HepG2 (cell line): ENCODE measurements around the gene C11orf68. TPM values are rescaled to one million over a fixed set of nuclear protein-coding genes. Genes with fewer than 3 reads are reported as not detected.

Experiments used
- CBX2 ChIP-seq, 2 experiments: fragments of 200-600 bp in 1 of 2; sonication (generic); formaldehyde crosslinking in 1 of 2; IDR thresholded peaks; 2 replicates each; pipeline versions ENCODE4 v1.7.0 to v1.8.1; 2018 to 2022; ENCODE audit warnings: low read depth in 2 of 2, low read length in 1 of 2, mild to moderate bottlenecking in 1 of 2, missing genetic modification reagents in 1 of 2
- E2F1 ChIP-seq: sonication (generic); formaldehyde crosslinking; IDR thresholded peaks from 2 replicates; pipeline ENCODE4 v1.5.0; 2020; ENCODE audit warnings: missing genetic modification reagents
- KLF13 ChIP-seq: sonication (generic); formaldehyde crosslinking; IDR thresholded peaks from 2 replicates; pipeline ENCODE4 v1.4.0; 2020; ENCODE audit warnings: mild to moderate bottlenecking, missing genetic modification reagents
- NR2F6 ChIP-seq, 2 experiments: IDR thresholded peaks; 2 replicates each; pipeline ENCODE4 v1.6.1; 2016; ENCODE audit warnings: antibody characterized with exemption in 1 of 2, mild to moderate bottlenecking in 1 of 2
- PHF21A ChIP-seq: sonication (generic); formaldehyde crosslinking; IDR thresholded peaks from 2 replicates; pipeline ENCODE4 v1.5.0; 2020; ENCODE audit warnings: mild to moderate bottlenecking, missing genetic modification reagents
- RXRA ChIP-seq: sonication (generic); formaldehyde crosslinking; IDR thresholded peaks from 2 replicates; pipeline ENCODE4 v1.5.1; 2020; ENCODE audit warnings: missing genetic modification reagents
- SRSF4 ChIP-seq: fragments of 200-400 bp; formaldehyde crosslinking; IDR thresholded peaks from one replicate; pipeline ENCODE4 v1.6.1; 2018; ENCODE audit warnings: mild to moderate bottlenecking, low read depth, low read length, moderate library complexity; ENCODE audit not compliant: poor library complexity, severe bottlenecking
- TEAD2 ChIP-seq: sonication (generic); formaldehyde crosslinking; IDR thresholded peaks from 2 replicates; pipeline ENCODE4 v1.9.0; 2021; ENCODE audit warnings: missing genetic modification reagents
- YEATS4 ChIP-seq: sonication (generic); formaldehyde crosslinking; IDR thresholded peaks from 2 replicates; pipeline ENCODE4 v1.4.0; 2020; ENCODE audit warnings: missing genetic modification reagents, borderline replicate concordance
- ZMYM4 ChIP-seq: sonication (generic); formaldehyde crosslinking; IDR thresholded peaks from 2 replicates; pipeline ENCODE4 v1.8.1; 2023; ENCODE audit warnings: mild to moderate bottlenecking, missing genetic modification reagents
- ZNF143 ChIP-seq: sonication (generic); formaldehyde crosslinking; IDR thresholded peaks from 2 replicates; pipeline ENCODE4 v1.4.0; 2020; ENCODE audit warnings: missing genetic modification reagents
- ZNF256 ChIP-seq: sonication (generic); formaldehyde crosslinking; conservative IDR thresholded peaks from 2 replicates; pipeline ENCODE4 v1.4.0; 2020; ENCODE audit warnings: missing genetic modification reagents
- ZNF350 ChIP-seq: sonication (generic); formaldehyde crosslinking; IDR thresholded peaks from 2 replicates; pipeline ENCODE4 v1.4.0; 2020; ENCODE audit warnings: mild to moderate bottlenecking, low read depth, missing genetic modification reagents, borderline replicate concordance
- polyA plus RNA-seq, 8 experiments: library from polyadenylated mRNA; depleted of rRNA in 3 of 8; stranded (reverse) in 7 of 8; unstranded in 1 of 8; fragments of >200 nt; fragmentation: Illumina TruSeq in 4 of 8; extraction: Trizol in 4 of 8; gene quantifications; 2 replicates each; pipeline versions ENCODE4 v1.2.1 to v1.2.3, GENCODE V29; 2011 to 2016; ENCODE audit warnings: low read depth in 4 of 8, missing spikeins in 1 of 8, mixed read lengths in 1 of 8; ENCODE audit not compliant: insufficient read depth in 1 of 8
- total RNA-seq, 5 experiments: library from RNA; depleted of rRNA; stranded (reverse); fragments of >200 nt; fragmentation: Illumina TruSeq; extraction: Trizol; gene quantifications; 2 replicates each; pipeline ENCODE4 v1.2.3, GENCODE V29; 2016; ENCODE audit warnings: low read depth in 1 of 5
- TF ChIP-seq, protein P1 (sequence below): IDR thresholded peaks from 2 replicates; pipeline ENCODE4 v1.6.1; 2012; ENCODE audit warnings: low read length, improper control_type of control experiment
- TF ChIP-seq, protein P2 (sequence below): sonication (generic); formaldehyde crosslinking; conservative IDR thresholded peaks from 2 replicates; pipeline ENCODE4 v1.4.0; 2020; ENCODE audit warnings: missing genetic modification reagents

C11orf68 gene
- total and polyA plus RNA-seq, 2 of the 13 experiments (the other 11 are each of a cell fraction or from before 2014, with no cell fraction given), result 8.4 to 28.3 TPM

GRCh38 chr11:65961267-65962140 lies 42.6 kb upstream of the C11orf68 start, which contains the start of gene SART1 (continued):
- TF ChIP-seq TEAD2 (CRISPR knock-in tag), result no peak
- TF ChIP-seq SRSF4, result no peak
- peak; percentile 69; the same call in 1 of the 2 replicates for TF ChIP-seq ZNF350 (CRISPR knock-in tag)
- TF ChIP-seq, protein P1, sequence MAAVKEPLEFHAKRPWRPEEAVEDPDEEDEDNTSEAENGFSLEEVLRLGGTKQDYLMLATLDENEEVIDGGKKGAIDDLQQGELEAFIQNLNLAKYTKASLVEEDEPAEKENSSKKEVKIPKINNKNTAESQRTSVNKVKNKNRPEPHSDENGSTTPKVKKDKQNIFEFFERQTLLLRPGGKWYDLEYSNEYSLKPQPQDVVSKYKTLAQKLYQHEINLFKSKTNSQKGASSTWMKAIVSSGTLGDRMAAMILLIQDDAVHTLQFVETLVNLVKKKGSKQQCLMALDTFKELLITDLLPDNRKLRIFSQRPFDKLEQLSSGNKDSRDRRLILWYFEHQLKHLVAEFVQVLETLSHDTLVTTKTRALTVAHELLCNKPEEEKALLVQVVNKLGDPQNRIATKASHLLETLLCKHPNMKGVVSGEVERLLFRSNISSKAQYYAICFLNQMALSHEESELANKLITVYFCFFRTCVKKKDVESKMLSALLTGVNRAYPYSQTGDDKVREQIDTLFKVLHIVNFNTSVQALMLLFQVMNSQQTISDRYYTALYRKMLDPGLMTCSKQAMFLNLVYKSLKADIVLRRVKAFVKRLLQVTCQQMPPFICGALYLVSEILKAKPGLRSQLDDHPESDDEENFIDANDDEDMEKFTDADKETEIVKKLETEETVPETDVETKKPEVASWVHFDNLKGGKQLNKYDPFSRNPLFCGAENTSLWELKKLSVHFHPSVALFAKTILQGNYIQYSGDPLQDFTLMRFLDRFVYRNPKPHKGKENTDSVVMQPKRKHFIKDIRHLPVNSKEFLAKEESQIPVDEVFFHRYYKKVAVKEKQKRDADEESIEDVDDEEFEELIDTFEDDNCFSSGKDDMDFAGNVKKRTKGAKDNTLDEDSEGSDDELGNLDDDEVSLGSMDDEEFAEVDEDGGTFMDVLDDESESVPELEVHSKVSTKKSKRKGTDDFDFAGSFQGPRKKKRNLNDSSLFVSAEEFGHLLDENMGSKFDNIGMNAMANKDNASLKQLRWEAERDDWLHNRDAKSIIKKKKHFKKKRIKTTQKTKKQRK, result no peak
- TF ChIP-seq ZMYM4 (CRISPR knock-in tag), result peak; percentile 48; the same call in 1 of the 2 replicates
- peak; percentile 66 for TF ChIP-seq RXRA
- TF ChIP-seq KLF13 (CRISPR knock-in tag), result no peak
- no peak for TF ChIP-seq NR2F6 (IDR thresholded peaks at IDR 0.05)
- no peak for TF ChIP-seq NR2F6 (CRISPR knock-in tag; IDR thresholded peaks at IDR 0.05)
- peak; percentile 75; the same call in 1 of the 2 replicates for TF ChIP-seq PHF21A
- TF ChIP-seq CBX2 (IDR thresholded peaks at IDR 0.05; ENCODE audit: low read depth, low read length), result no peak
- TF ChIP-seq CBX2 (CRISPR knock-in tag; IDR thresholded peaks at IDR 0.05; ENCODE audit: low read depth), result no peak
- TF ChIP-seq YEATS4 (CRISPR knock-in tag), result peak; percentile 88
- peak; percentile 97 for TF ChIP-seq ZNF143 (CRISPR knock-in tag)
- TF ChIP-seq E2F1, result peak; percentile 84
- no peak for TF ChIP-seq ZNF256 (CRISPR knock-in tag)
- TF ChIP-seq, protein P2, sequence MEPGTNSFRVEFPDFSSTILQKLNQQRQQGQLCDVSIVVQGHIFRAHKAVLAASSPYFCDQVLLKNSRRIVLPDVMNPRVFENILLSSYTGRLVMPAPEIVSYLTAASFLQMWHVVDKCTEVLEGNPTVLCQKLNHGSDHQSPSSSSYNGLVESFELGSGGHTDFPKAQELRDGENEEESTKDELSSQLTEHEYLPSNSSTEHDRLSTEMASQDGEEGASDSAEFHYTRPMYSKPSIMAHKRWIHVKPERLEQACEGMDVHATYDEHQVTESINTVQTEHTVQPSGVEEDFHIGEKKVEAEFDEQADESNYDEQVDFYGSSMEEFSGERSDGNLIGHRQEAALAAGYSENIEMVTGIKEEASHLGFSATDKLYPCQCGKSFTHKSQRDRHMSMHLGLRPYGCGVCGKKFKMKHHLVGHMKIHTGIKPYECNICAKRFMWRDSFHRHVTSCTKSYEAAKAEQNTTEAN (CRISPR knock-in tag), result 0 out of 2 replicates have a peak, but pooled peaks have one; percentile 19
